Limb (tissue), 2 donors: ENCODE results near the gene TIMMDC1.
"Not testable (repeated sequence)": the region's sequence is repeated elsewhere in the genome, so short reads cannot be mapped to it uniquely, and the experiment has no call there.

Experiments used
- DNase-seq, 2 donors: peaks; one replicate each; pipeline ENCODE4 v3.0.0-alpha.2; 2016; ENCODE audit errors: extremely low spot score in 2 of 2

Gene TIMMDC1

DNA sequence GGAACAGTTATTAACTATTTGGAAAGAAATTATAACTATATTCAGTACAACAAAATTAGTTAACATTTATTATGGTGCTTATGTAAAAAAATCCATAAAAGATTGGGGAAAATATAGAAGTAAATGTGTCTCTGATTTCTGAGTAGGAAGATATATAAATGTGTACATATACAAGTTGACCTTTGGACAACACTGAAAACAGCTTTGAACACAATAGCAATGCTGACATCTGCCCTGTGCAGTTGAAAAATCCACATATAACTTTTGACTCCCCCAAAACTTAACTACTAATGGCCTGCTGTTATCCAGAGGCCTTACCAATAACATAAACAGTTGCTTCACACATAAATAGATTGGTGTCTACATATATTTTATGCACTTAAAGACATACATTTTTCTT, 12.3 kb downstream of the TIMMDC1 start:
- DNase-seq, result no peak

DNA sequence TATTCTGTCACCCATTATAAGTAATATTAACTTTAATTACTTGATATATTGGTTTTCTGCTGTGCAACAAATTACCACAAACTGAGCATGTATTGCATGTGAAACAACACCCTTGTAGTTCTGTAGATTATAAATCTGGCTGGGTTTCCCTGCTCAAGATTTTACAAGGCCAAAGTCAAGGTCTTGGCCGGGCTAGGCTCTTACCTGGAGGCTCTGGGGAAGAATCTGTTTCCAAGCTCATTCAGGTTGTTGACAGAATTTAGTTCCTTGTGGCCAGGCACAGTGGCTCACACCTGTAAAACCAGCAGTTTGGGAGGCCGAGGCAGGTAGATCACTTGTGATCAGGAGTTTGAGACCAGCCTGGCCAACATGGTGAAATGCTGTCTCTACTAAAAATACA, 16.3 kb downstream of the TIMMDC1 start:
- DNase-seq, result no peak

DNA sequence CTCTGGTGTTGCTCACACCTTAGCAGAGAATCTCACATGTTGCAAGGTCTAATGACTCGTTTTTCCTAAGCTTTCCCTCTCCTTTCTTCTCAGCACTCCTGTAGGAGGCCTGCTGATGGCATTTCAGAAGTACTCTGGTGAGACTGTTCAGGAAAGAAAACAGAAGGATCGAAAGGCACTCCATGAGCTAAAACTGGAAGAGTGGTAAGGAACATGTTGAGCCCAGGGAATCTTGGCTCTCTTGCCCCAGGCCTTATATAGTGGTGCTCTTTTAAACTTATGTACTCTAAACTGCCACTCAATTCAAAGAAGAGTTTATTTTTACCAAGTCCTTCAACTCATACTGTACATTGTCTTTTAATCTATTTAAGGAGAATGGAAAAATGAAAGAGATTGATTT, 18.8 kb downstream of the TIMMDC1 start:
- DNase-seq, result no peak

- DNase-seq, result no peak
Observed at GRCh38 chr3:119518026-119518425, 19.7 kb downstream of the TIMMDC1 start.

DNA sequence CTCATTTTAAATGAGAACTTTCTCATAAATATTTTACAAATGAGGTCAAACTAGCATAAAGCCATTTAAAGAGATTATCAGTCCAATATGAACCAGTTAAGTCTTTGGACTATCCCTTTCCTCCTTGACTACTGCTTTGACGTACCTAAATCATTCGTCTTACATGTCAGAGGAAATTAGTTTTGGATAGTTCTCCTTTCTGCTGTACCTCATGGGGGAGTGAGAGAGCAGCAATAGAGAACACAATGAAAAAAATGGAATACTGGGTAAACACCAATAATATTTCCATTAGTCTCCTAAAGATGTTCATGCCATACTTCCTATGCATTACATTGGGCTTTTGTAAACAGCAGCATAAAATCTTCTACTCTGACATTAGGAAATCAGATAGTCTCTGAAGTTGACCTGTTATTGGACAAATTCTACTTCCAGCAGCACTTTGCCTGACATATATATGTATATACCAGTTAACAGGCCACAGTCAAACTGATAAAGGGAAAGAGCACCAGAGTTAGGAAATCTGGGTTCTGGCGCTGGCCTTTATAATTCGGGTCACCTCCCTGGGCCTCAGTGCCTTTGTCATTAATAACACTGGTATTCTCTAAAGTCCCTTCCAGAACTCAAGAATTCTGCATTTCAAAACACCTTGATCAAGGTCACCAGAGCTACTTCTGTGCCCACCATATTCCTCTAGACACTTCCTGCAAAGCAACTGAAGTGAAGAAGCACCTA, 26.8 kb downstream of the TIMMDC1 start:
- no peak for DNase-seq

- DNase-seq, result no peak
Observed at GRCh38 chr3:119527714-119528113, 29.4 kb downstream of the TIMMDC1 start.

DNA sequence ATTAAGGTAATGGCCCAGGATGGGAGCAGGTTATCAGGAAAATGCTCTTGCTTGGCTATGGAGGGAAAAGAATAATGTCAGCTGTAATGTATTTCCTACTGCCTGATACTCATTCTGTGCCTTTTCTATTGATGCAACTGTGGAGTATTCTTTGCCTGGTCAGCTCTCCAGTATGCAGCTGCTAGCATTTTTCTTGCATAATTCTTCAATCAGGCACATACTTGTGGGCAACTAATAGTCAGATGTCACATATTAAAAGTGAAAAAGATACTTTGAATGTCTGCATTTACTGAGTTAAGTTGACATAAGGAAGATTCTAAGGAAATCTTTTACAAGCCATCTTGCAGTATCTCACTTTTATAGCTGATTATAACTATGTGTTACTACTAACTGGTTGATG, 31.5 kb downstream of the TIMMDC1 start:
- no peak for DNase-seq

DNA sequence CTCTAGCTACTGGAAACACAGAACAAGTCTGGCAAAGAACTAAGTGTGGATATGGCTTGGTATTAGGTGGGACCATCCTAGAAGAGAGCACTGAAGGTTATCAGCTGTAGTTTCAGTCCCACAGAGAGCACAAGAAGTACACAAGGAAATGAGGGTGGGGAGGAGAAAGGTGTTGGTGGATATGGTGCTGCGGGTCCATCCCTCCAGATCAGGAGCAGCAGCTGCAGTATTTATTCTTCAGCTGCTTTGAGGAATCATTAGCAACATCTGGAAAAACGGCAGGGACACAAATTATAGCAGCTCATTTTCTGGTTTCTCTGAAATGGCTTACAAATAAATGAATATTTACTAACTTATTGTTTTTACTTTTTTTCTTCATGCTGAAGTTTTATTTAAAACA, 32.1 kb downstream of the TIMMDC1 start:
- no peak for DNase-seq

DNA sequence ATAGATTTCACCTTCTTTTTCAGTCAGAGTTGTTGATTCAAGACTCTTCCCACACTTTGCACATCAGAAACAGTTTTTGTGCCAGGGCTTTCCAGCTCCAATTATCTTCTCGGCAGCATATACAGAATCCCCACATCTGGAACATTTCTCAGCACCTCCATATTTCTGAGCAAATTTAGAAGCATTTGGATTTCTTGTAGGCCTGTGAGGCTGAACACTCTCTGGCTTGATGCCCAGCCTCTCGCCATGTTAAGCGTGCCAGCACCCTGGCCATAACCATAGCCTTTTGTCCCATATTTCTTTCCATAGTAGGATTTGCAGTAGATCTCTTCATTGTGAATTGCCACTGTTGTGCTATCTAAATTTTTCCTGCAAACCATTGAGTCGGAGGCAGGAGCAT, 32.8 kb downstream of the TIMMDC1 start:
- no peak for DNase-seq

GRCh38 chr3:119534296-119534695, 35.9 kb downstream of the TIMMDC1 start:
- DNase-seq, result no peak

DNA sequence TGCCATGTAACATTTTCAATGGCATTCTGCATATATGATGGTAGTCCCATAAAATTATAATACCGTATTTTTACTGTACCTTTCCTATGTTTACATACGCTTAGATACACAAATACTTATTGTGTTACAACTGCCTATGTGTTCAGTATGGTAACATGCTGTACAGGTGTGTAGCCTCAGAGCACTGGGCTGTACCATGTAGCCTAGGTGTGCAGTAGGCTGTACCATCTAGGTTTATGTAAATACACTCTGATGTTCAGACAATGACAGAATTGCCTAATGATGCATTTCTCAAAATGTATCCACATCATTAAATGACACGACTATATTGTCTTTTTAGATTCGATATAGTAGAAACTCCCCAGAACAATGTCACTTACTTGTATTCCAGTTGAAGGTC, 38.4 kb downstream of the TIMMDC1 start:
- no peak for DNase-seq

- no peak for DNase-seq
Observed at GRCh38 chr3:119538772-119539171, 40.4 kb downstream of the TIMMDC1 start.

- DNase-seq, result no peak
Observed at GRCh38 chr3:119541547-119541946, 43.2 kb downstream of the TIMMDC1 start.

DNA sequence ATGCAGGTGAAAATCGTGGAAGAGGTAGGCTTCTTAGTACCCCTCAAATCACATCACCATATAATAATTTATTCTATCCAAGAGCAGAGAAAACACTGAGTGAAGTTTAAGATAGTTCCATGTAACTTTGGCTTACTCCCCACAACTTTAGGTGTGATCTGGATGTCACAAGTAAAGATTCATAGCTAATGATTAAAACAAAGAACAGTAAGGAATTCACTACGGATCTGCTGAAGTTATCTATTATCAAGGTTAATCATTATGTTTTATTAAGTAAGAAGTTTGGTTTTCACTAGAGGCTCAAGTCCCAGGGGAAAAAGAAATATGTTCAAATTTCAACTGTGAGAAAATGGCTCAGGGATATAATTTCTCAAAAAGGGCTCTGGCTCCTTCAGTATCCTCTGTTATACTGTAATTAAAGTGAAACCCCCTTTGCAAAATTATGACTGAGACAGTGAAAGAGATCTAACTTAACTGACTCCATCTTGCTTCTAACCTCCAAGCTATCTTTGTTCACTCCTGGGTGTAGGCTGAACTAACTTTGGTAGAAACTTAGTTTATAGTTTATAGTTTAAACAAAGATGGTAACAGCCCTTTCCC, 43.9 kb downstream of the TIMMDC1 start:
- DNase-seq, result no peak

DNA sequence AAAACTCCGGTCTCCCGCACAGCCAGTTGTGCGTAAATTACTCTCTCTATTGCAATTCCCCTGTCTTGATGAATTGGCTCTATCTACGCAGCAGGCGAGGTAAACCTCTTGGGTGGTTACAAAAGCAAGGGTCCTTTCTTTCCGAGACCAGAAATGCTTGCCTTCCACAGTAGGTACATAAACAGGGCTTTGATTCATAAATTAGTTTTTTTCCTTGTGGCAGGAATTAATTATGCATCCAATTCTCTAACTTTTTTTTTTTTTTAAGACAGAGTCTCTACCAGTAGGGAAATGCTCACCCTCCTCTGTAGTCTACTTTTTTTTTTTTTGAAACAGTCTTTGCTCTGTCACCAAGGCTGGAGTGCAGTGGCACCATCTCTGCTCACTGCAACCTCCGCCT, 44.8 kb downstream of the TIMMDC1 start:
- no peak for DNase-seq

- DNase-seq, result no peak
Observed at GRCh38 chr3:119547227-119547626, 48.9 kb downstream of the TIMMDC1 start.

DNA sequence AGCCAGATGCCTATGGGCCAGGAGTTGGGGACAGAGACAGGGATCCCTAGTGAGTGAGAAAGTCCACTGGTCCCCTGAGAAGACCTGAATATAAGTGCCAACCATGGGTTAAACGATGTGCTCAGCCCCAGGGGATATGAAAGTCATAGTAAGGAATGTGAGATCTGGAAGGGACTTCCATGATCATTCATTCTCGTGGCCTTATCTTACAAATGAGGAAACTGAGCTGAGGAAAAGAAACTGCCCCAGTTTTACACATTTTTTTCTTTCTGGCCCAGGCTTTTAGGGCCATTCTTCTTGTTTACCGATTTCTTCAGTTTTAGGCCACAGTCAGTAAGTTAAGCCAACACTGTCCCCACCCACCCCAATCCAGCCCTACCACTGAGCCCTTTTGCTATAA, 50.0 kb downstream of the TIMMDC1 start:
- DNase-seq, result no peak

- no peak for DNase-seq
Observed at GRCh38 chr3:119550192-119550910, 52.0 kb downstream of the TIMMDC1 start.

GRCh38 chr3:119551598-119551997, 53.3 kb downstream of the TIMMDC1 start:
- DNase-seq, result no peak

GRCh38 chr3:119552928-119553327, 54.6 kb downstream of the TIMMDC1 start:
- not testable (repeated sequence) for DNase-seq

- no peak for DNase-seq
Observed at GRCh38 chr3:119553823-119554415, 55.6 kb downstream of the TIMMDC1 start.

GRCh38 chr3:119555309-119555735, 57.0 kb downstream of the TIMMDC1 start:
- no peak for DNase-seq
